HG02840 (cell line): ENCODE results near the gene TELO2.

Source experiments
- ATAC-seq: cut with Tn5 transposase; IDR thresholded peaks from one replicate; pipeline ENCODE4 v1.9.1; 2021; ENCODE audit warnings: mild to moderate bottlenecking, moderate library complexity, moderate number of reproducible peaks; ENCODE audit not compliant: unreplicated experiment, low FRiP score

Gene TELO2

DNA sequence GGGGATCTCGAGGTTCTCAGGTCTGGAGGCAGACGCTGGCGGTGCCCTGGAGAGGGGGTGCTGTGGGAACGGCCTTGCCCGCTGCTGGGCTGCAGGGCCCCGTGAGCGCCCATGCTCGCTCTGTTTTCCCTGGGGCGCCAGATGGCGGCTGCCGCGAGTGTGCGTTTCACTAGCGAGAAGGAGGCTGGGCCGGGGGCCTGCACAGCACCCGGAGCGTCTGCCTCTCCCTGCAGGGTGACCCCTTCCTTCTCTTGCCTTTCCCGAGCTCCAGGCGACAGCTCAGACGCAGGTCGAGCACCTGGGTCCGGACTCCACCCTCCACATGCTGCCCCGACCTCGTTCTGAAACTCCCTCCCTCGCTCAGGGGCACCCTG, 2.7 kb downstream of the TELO2 start:
- no peak for ATAC-seq

DNA sequence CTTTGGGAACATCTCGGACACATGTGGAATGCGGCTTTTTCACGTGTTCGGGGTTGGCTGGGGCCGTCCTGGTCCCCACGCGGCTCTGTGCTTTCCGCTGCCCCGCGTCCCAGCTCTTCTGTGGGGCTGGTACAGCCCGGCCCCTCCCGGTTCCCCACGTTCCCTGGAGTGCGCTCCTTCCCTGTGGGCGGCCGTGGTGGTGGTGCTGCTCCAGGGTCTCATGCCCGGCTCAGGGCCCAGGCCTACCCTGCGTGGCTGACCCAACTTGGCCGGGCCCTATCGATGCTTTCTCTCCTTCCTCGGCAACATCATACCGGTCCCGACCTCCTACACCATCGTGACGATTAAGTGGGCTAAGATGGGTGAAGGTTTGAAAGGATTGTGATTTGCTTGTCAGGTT, 3.3 kb downstream of the TELO2 start:
- no peak for ATAC-seq

- no peak for ATAC-seq
These were observed 3.9 kb downstream of the TELO2 start for GRCh38 chr16:1497014-1497598.

GRCh38 chr16:1498899-1499676, 5.9 kb downstream of the TELO2 start:
- ATAC-seq: no peak

DNA sequence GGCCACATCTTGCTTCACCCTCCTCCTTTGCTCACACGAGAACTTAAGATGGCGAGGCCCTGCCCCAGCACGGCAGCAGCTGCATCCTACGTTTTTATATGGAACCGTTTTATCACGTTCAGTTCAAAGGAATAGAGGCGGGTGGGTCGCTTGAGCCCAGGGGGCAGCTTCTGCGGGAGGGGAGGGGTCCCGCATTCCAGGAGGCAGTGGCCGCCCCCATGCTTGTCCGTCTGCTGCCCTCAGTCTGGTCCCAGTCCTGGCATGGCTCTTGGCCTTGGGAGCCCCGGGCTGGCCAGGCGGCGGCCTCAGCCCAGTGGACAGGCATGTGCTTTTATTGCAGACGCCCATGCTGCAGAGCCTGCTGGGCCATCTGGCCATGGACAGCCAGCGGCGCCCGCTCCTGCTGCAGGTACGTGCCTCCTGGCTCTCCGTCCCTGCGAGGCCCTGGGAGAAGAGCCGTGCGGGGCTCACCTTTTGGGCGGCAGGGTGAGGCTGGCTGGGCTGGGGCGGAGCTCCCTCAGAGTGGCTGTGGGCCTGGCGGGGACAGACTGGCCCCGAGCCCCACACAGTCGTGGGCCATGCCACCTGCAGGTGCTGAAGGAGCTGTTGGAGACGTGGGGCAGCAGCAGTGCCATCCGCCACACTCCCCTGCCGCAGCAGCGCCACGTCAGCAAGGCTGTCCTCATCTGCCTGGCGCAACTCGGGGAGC, 6.8 kb downstream of the TELO2 start:
- ATAC-seq: no peak

DNA sequence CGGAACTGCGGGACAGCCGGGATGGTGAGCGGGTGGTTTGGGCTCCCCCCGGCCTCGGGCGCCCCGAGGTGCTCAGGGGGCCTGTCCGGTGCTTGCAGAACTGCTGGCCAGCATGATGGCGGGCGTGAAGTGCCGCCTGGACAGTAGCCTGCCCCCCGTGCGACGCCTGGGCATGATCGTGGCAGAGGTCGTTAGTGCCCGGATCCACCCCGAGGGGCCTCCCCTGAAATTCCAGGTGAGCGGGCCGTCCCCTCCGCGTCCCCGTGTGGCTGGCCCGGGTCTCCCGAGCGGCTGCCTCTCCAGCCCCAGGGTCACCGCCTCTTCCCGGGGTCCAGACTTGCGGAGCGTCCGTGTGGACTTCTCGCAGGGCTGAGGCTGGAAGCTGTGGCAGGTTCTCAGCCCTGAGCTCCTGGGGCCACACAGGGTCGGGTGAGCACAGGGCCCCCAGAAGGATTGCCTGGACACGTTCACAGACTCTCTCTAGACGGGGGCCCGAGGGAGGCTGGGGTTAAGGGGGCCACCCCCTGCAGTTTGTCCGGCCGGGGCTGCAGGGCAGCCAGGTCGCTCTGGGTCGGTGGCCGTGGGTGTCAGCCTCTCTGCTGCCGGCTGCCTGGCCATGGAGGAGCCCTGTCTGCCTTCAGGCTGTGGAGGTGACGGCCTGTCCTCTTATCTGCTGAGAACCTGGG, 7.4 kb downstream of the TELO2 start:
- ATAC-seq: no peak

- no peak for ATAC-seq
These were observed 8.5 kb downstream of the TELO2 start for GRCh38 chr16:1501630-1502029.

- no peak for ATAC-seq
These were observed 9.2 kb downstream of the TELO2 start for GRCh38 chr16:1502092-1503004.

DNA sequence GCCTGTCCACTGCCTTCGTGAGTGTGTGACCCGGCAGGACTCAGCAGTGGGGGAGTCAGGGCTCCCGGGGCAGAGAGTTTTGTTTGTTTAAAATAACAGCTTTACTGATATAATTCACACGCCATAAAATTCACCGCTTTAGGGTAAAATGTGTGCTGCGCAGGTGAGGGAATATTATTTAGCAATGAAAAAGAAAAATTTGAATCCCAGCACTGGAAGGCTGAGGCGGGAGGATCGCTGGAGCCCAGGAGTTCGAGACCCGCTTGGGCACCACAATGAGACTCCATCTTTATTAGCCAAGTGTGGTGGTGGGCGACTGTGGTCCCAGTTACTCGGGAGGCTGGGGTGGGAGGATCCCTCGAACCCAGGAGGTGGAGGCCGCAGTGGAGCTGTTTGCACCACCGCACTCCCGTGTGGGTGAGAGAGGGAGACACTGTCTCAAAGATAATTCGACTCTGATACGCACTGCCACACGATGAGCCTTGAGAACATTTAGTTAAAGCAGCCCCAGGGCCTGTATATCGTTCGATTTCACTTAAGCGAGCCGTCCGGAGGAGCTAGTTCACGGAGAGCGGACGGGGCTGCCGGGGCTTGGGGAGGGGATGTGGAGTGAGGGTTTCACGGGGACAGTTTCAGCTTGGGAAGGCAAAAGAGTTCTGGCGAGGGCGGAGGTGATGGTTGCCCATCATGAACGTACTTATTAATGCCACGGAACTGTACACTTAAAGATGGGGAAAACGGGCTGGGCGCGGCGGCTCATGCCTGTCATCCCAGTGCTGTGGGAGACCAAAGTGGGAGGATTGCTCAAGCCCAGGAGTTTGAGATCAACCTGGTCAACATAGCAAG, 10.2 kb downstream of the TELO2 start:
- ATAC-seq: no peak

DNA sequence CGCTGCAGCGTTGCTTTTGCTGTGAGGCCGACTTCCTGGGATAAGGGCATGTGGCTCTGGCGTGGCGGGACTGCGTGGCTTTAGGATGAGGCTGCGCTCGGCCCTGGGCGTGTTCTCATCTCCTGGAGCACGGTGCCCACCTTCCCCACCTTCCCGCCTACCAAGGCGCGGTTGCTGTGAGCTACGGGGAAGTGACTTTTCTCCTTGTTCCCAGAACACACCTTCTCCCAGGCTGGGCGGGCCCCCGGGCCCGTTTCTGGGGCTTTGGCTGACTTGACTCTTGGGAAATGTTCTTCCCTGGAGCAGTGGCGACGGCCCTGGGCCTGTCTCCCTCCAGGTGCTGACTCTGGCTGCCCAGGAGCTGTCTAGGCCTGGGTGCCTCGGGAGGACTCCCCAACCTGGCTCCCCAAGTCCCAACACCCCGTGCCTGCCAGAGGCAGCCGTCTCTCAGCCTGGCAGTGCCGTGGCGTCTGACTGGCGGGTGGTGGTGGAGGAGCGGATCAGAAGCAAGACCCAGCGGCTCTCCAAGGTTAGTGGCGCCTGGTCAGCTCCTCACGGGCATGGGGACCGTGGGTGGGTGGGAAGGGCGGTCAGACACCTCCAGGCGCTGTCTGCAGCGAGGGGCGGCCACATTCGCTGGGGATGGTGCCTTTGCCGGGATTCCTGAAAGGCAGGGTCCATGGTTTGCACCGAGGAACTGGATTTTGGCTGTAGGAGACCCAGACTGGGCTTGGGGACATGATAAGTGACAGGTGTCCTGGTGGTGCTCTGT, 12.1 kb downstream of the TELO2 start:
- ATAC-seq: no peak

- no peak for ATAC-seq
These were observed 12.8 kb downstream of the TELO2 start for GRCh38 chr16:1505912-1506311.

GRCh38 chr16:1506494-1507213, 13.5 kb downstream of the TELO2 start:
- no peak for ATAC-seq

- no peak for ATAC-seq
These were observed 15.5 kb downstream of the TELO2 start for GRCh38 chr16:1508494-1509187.

DNA sequence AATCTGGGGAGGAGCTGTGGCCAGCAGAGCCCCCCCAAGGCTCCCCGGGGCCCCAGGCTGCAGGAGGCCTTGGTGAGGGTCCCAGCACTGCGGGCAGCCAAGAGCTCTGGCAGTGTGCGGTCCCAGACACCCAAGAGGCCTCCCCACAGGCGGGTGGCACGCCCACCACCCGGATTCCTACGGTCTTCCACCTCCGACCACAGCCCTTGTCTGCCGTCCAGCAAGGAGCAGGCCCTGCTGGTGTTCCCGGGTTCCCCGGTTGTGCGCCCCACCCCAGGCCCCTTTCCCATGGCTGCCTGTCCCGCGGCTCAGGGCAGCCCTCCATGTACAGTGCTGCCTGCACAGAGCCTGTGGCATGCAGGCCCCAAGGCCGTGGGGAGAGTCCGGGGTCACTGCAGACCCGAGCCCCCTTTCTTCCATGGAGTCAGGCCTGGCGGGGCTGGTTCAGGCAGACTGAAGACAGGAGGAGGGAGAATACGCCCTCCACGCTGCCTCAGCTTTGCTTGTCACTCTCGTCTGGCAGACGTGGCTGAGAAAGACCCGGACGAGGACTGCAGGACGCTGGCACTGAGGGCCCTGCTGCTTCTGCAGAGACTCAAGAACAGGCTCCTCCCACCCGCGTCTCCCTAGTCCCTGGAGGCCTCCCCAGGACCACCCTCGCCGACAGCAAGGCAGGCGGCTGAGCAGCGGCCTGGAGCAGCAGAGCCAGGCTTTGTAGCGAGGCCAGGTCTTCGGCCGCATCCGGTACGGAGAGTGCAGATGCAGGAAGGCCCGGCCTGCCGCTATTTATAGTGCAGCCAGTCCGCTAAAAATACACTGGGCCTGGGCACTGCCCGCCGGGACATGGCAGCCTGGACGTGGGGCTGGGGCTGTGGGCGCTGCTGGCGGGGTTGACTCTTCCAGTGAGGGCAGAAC, 16.4 kb downstream of the TELO2 start:
- no peak for ATAC-seq

DNA sequence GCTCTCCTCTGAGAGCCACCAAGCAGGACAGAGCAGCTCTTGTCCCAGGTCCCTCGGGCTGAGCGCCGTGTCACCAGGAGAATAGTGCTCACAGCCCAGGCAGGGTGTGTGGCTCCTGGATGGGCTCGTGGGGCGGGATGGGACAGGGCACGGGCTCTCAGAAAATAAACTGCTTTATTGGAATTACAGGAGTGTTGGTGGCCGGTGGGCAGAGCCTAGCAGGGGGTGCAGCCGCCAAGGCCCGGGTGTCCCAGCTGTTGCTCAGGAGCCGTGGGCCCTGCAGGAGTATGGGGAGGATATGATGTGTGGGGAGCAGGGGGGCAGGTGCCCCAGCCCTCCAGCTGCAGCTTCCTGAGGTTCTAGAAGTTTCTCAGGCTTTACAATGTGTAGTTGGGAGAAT, 17.1 kb downstream of the TELO2 start:
- ATAC-seq: no peak

DNA sequence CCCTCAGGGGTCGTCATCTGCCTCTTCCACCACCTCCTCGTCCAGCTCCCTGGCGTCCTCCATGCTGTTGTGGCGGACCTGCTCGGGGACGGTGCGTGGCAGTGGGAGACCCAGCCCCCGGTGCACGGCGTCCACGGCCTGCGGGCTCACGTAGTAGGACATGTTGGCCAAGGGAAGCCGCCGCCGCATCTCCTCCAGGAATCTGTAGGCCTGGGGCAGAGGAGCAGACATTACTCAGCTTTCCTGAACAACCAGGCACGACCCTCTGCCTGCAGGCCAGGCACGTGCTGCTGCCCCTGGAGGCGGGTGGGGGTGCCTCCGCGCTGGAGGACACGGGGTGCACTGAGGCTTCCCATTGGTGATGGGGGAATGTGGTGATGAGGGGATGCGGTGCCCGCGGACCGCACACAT, 17.8 kb downstream of the TELO2 start:
- no peak for ATAC-seq
